ENCODE results near the gene CDC37.

DNA sequence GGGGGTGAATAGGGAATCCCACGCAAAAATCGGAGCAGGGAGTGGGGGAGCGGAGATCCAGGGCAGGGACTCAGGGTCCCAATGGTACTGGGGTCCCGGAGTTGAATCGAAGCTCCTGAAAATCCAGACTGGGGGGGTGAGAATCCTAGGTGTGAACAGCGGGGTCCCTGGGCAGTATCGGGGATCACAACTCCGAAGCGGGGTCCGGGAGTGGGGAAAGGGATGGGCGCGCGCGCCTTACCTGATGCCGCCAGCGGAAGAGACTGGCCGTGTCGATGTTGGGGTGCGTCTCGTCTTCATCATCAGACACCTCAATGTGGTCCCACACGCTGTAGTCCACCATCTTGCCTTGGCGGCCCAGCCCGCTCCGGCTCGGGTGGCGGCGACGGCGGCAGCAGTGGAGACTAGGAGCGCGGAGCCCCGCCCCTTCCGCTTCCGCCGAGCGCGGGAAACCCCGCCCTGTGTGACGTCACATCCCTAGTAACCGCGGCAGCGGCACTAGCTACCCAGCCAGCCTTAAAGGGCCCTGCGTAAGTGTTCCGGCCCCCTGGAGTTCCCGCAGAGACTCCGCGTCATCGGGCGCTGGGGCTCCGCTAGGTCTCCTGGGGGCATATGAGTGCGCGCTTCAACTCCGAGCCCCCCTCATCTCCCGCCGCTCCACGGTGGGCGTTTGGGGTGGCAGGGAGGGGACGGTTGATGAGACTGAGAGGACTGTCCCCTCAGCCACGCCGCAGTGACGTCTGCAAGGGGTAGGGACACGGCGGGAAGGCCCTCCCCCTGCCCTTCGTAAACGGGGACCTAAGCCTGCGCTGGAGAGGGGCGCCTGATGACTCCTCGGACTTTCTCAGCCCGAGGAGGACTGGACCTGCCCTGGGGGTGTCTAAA lies at the start of gene CDC37:
- TF ChIP-seq, protein P1, sequence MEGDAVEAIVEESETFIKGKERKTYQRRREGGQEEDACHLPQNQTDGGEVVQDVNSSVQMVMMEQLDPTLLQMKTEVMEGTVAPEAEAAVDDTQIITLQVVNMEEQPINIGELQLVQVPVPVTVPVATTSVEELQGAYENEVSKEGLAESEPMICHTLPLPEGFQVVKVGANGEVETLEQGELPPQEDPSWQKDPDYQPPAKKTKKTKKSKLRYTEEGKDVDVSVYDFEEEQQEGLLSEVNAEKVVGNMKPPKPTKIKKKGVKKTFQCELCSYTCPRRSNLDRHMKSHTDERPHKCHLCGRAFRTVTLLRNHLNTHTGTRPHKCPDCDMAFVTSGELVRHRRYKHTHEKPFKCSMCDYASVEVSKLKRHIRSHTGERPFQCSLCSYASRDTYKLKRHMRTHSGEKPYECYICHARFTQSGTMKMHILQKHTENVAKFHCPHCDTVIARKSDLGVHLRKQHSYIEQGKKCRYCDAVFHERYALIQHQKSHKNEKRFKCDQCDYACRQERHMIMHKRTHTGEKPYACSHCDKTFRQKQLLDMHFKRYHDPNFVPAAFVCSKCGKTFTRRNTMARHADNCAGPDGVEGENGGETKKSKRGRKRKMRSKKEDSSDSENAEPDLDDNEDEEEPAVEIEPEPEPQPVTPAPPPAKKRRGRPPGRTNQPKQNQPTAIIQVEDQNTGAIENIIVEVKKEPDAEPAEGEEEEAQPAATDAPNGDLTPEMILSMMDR (conservative IDR thresholded peaks at IDR 0.05; ENCODE audit: low read depth, low read length), result no peak
- TF ChIP-seq EZH2phosphoT487 (IDR thresholded peaks at IDR 0.05; ENCODE audit: borderline replicate concordance, low read length), result no peak

Measured in PC-3 (cell line).